Loucy (cell line): Measurements from ENCODE around the gene SCD5.

Experiments used
- H2AFZ ChIP-seq: fragments of 200-600 bp; sonication (generic); 2 replicates; pipeline ENCODE4 v1.6.0; 2016; ENCODE audit warnings: antibody characterized with exemption, mild to moderate bottlenecking, low read length, moderate library complexity
- H3F3A ChIP-seq: fragments of 200-600 bp; 2 replicates; pipeline ENCODE4 v1.6.0; 2016; ENCODE audit warnings: antibody characterized with exemption, low read depth, mild to moderate bottlenecking
- H3K27me3 ChIP-seq: fragments of 200-600 bp; sonication (generic); 2 replicates; pipeline ENCODE4 v1.6.1; 2014; ENCODE audit warnings: low read length, mild to moderate bottlenecking; ENCODE audit not compliant: insufficient read depth, poor library complexity, severe bottlenecking
- H3K36me3 ChIP-seq: fragments of 200-600 bp; sonication (generic); 2 replicates; pipeline ENCODE4 v1.6.1; 2016; ENCODE audit warnings: low read length; ENCODE audit not compliant: insufficient read depth
- H3K4me1 ChIP-seq: fragments of 200-600 bp; sonication (generic); 2 replicates; pipeline ENCODE4 v1.5.1; 2014; ENCODE audit warnings: low read length, mild to moderate bottlenecking; ENCODE audit not compliant: insufficient read depth, poor library complexity, severe bottlenecking
- H3K4me2 ChIP-seq: fragments of 200-600 bp; sonication (generic); 2 replicates; pipeline ENCODE4 v1.6.0; 2014; ENCODE audit warnings: antibody characterized with exemption, low read length, low read depth, mild to moderate bottlenecking; ENCODE audit not compliant: poor library complexity, severe bottlenecking
- H3K4me3 ChIP-seq: fragments of 200-600 bp; sonication (generic); 2 replicates; pipeline ENCODE4 v1.5.1; 2014; ENCODE audit warnings: low read length, mild to moderate bottlenecking, mixed read lengths; ENCODE audit not compliant: poor library complexity, severe bottlenecking
- H3K79me2 ChIP-seq: fragments of 200-600 bp; sonication (generic); 2 replicates; pipeline ENCODE4 v1.6.1; 2014; ENCODE audit warnings: low read length; ENCODE audit not compliant: insufficient read depth
- H3K9ac ChIP-seq: fragments of 200-600 bp; sonication (generic); 2 replicates; pipeline ENCODE4 v1.6.0; 2014; ENCODE audit warnings: mild to moderate bottlenecking, low read depth, low read length, moderate library complexity; ENCODE audit not compliant: poor library complexity, severe bottlenecking
- H3K9me2 ChIP-seq: fragments of 200-600 bp; sonication (generic); replicated peaks from 2 replicates; pipeline ENCODE4 v1.6.1; 2016; ENCODE audit warnings: low read depth, low read length, mixed read lengths
- H3K9me3 ChIP-seq: fragments of 200-600 bp; sonication (generic); 2 replicates; pipeline ENCODE4 v1.6.1; 2014; ENCODE audit warnings: mild to moderate bottlenecking, antibody characterized with exemption, low read length, low read depth; ENCODE audit not compliant: insufficient read depth
- H4K20me1 ChIP-seq: fragments of 200-600 bp; sonication (generic); 2 replicates; pipeline ENCODE4 v1.6.0; 2014; ENCODE audit warnings: antibody characterized with exemption, low read length, mild to moderate bottlenecking; ENCODE audit not compliant: insufficient read depth, poor library complexity, severe bottlenecking
- CTCF ChIP-seq: fragments of 200-600 bp; sonication (generic); conservative IDR thresholded peaks from 2 replicates; pipeline ENCODE4 v1.5.1; 2014; ENCODE audit warnings: mild to moderate bottlenecking, antibody characterized with exemption, low read length
- EZH2phosphoT487 ChIP-seq: fragments of 200-600 bp; IDR thresholded peaks from 2 replicates; pipeline ENCODE4 v1.6.1; 2018; ENCODE audit warnings: antibody characterized with exemption, mild to moderate bottlenecking, moderate library complexity, borderline replicate concordance

SCD5 gene

GRCh38 chr4:82708982-82709381, 89.6 kb downstream of the SCD5 start:
- Histone ChIP-seq H3K9ac (no peak overlapping the region), H3K4me2 (no peak overlapping the region), H3F3A (no peaks in the 10 kb centered on the region), H3K4me3 (no peak overlapping the region), H3K9me3 (no peaks in the 10 kb centered on the region), H3K79me2 (no peaks in the 10 kb centered on the region), H3K9me2 (no peaks in the 10 kb centered on the region), H2AFZ (no peak overlapping the region), H4K20me1 (no peaks in the 10 kb centered on the region), H3K27me3 (no peaks in the 10 kb centered on the region), H3K36me3 (peaks cover 8% of the 10 kb centered on the region; the same call in 1 of the 2 replicates), H3K4me1 (no peaks in the 10 kb centered on the region)
- no peak for TF ChIP-seq CTCF
- TF ChIP-seq EZH2phosphoT487 = no peak

- Histone ChIP-seq H3F3A (no peaks in the 10 kb centered on the region), H3K4me2 (no peak overlapping the region), H3K79me2 (no peaks in the 10 kb centered on the region), H3K9me3 (no peaks in the 10 kb centered on the region), H3K9ac (no peak overlapping the region), H3K4me3 (no peak overlapping the region), H3K4me1 (no peaks in the 10 kb centered on the region), H3K9me2 (no peaks in the 10 kb centered on the region), H4K20me1 (no peaks in the 10 kb centered on the region), H3K36me3 (peaks cover 28% of the 10 kb centered on the region; the same call in 1 of the 2 replicates), H3K27me3 (no peaks in the 10 kb centered on the region), H2AFZ (no peak overlapping the region)
- TF ChIP-seq CTCF = no peak
These were observed 92.1 kb downstream of the SCD5 start for GRCh38 chr4:82706349-82707000.

DNA sequence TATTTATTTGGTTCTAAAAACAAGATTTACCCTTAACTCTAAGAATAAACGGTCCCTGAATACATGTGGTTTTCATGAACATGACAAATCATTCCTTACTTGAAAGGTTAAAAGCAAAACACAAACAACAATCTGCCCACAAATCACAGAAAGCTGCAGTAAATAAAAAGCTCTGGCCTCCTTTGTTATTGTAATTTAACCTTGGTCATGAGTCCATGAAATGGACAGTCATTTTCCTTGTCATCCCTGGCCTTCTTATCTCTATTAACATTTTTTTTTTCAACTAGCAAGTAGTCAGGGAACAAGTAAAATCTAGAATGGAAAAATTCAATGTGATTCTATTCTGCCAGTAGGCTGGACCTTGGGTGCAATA, 92.7 kb downstream of the SCD5 start:
- no peak overlapping the region for H3K4me3 ChIP-seq
- no peaks in the 10 kb centered on the region for H3K9me2 ChIP-seq
- no peaks in the 10 kb centered on the region for H3K27me3 ChIP-seq
- TF ChIP-seq CTCF = no peak
- no peak for TF ChIP-seq EZH2phosphoT487
- no peaks in the 10 kb centered on the region for H3K4me1 ChIP-seq
- H4K20me1 ChIP-seq = no peaks in the 10 kb centered on the region
- no peak overlapping the region for H3K9ac ChIP-seq
- no peaks in the 10 kb centered on the region for H3K9me3 ChIP-seq
- H3K4me2 ChIP-seq = no peak overlapping the region
- no peaks in the 10 kb centered on the region for H3K79me2 ChIP-seq
- no peak overlapping the region for H2AFZ ChIP-seq
- peaks cover 34% of the 10 kb centered on the region for H3K36me3 ChIP-seq
- H3F3A ChIP-seq = no peaks in the 10 kb centered on the region
